HL-60 (cell line): ENCODE measurements around the gene LRIG2.
"Not testable (repeated sequence)": the region's sequence is repeated elsewhere in the genome, so short reads cannot be mapped to it uniquely, and the experiment has no call there.

Experiments used
- CTCF ChIP-seq: IDR thresholded peaks from one replicate; pipeline ENCODE4 v1.5.1; 2011; ENCODE audit warnings: low read length, control low read depth, inconsistent platforms; ENCODE audit not compliant: insufficient read depth
- POLR2AphosphoS5 ChIP-seq: IDR thresholded peaks from 2 replicates; pipeline ENCODE4 v1.6.1; 2012; ENCODE audit warnings: low read depth
- REST ChIP-seq: IDR thresholded peaks from 2 replicates; pipeline ENCODE4 v1.6.1; 2012; ENCODE audit warnings: low read depth; ENCODE audit not compliant: insufficient replicate concordance

GRCh38 chr1:113150494-113150893 is 77.5 kb downstream of the LRIG2 start:
- TF ChIP-seq CTCF, REST, POLR2AphosphoS5: not testable (repeated sequence)
